Left lobe of liver (tissue), 2 donors: Measurements from ENCODE around the gene TRIB2. TPM values are rescaled to one million over a fixed set of nuclear protein-coding genes. Genes with fewer than 3 reads are reported as not detected.

ENCODE experiments used
- ATAC-seq: fragments of 200-7000 bp; cut with Tn5 transposase; one replicate; pipeline ENCODE4 v1.9.1; 2020; ENCODE audit warnings: mild to moderate bottlenecking, moderate library complexity
- DNase-seq: peaks from one replicate; pipeline ENCODE4 v3.0.0-alpha.2; 2020; ENCODE audit warnings: low spot score
- total RNA-seq: library from RNA; stranded (reverse); gene quantifications from one replicate; pipeline ENCODE4 v1.2.1, GENCODE V29; 2021
- donor health status: DM: no; HTN: no; CAD: no; lungs with moderate emphysema.
- donor health status: DM: no; HTN: yes; CAD: no.

Gene TRIB2
- total RNA-seq, 1 donor from 2014 or later: 13.8 TPM

- no peak for ATAC-seq
- DNase-seq: no peak
Observed at GRCh38 chr2:12719400-12720277, 2.9 kb downstream of the TRIB2 start.

GRCh38 chr2:12720278-12720620, 3.5 kb downstream of the TRIB2 start:
- no peak for DNase-seq
- no peak for ATAC-seq

GRCh38 chr2:12720754-12721378, 4.1 kb downstream of the TRIB2 start:
- DNase-seq (no peak), ATAC-seq (no peak)

- DNase-seq: no peak
Observed at GRCh38 chr2:12721566-12722446, 5.1 kb downstream of the TRIB2 start.

GRCh38 chr2:12722447-12723316, 5.9 kb downstream of the TRIB2 start:
- DNase-seq (no peak), ATAC-seq (no peak)

More at GRCh38 chr2:12721566-12722446, 5.1 kb downstream of the TRIB2 start:
- no peak for ATAC-seq

GRCh38 chr2:12723736-12724463, 7.2 kb downstream of the TRIB2 start:
- no peak for ATAC-seq
- no peak for DNase-seq

- DNase-seq: peak; percentile 76
- ATAC-seq: peak; percentile 91
Observed at GRCh38 chr2:12725233-12726187, 8.8 kb downstream of the TRIB2 start.

GRCh38 chr2:12726271-12726670, 9.5 kb downstream of the TRIB2 start:
- no peak for DNase-seq
- ATAC-seq: no peak

GRCh38 chr2:12727065-12727464, 10.3 kb downstream of the TRIB2 start:
- DNase-seq (no peak), ATAC-seq (no peak)

GRCh38 chr2:12727641-12728040, 10.9 kb downstream of the TRIB2 start:
- ATAC-seq: no peak
- DNase-seq: no peak

- no peak for ATAC-seq
- DNase-seq: no peak
Observed at GRCh38 chr2:12728221-12728777, 11.6 kb downstream of the TRIB2 start.

DNA sequence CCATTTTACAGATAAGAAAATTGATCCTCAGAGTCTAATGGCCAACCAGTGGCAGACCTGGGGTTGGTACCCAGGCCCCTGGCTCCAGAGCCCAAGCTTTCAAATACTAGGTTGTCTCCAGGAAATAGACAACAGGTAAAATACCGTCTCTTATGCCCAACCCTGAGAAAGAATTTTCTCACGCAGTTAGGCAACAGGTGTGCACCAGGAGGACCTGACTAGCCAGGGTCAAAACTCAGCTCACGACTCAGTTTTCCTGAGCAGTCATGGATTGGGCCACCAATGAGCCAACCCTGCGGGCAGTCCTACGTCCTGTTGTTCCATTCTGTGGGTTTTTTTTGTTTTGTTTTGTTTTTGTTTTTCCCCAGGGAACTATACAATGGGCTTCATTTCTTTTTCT, 13.5 kb downstream of the TRIB2 start:
- DNase-seq (no peak), ATAC-seq (no peak)

- no peak for DNase-seq
- ATAC-seq: no peak
Observed at GRCh38 chr2:12731701-12732280, 15.1 kb downstream of the TRIB2 start.

DNA sequence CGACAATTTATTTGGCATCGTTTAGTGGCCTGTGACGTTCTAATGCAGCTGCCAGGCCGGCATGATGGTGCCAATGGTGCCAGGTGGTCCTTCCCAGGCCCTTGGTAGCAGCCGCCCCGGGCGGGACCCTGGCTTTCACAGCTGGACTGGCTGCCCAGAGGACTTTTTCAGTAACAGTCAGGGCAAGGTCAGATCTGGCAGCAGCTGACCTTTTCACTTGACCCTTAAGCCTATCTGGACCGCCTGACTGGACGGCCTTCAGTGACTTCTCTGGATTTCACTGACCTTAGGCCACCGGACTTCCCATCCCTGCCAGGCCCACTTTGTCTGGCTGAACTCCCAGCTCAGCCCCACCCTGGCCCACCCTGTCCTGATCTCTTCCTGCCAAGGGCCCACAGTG, 15.9 kb downstream of the TRIB2 start:
- ATAC-seq (peak; percentile 80), DNase-seq (peak; percentile 76)

DNA sequence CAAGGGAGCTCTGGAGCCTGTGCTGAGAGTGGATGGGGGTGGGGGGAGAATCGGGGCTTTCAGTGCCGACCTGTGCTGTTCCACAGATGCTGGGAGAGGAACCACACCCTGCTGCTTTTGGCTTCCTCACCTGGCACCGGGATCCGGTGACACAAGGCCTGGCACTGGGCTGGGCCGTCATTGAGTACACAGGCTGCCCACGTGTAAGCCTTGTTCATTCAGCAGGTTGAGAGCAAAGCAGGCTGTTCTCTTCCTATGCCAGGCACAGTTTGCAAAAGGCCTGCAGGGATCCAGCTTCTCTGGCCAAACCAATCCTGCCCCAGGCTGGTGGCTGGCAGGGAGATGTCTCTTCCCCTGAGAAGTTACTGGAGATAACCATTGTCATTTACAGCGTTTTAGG, 17.1 kb downstream of the TRIB2 start:
- peak; percentile 89 for DNase-seq
- ATAC-seq: peak; percentile 86

DNA sequence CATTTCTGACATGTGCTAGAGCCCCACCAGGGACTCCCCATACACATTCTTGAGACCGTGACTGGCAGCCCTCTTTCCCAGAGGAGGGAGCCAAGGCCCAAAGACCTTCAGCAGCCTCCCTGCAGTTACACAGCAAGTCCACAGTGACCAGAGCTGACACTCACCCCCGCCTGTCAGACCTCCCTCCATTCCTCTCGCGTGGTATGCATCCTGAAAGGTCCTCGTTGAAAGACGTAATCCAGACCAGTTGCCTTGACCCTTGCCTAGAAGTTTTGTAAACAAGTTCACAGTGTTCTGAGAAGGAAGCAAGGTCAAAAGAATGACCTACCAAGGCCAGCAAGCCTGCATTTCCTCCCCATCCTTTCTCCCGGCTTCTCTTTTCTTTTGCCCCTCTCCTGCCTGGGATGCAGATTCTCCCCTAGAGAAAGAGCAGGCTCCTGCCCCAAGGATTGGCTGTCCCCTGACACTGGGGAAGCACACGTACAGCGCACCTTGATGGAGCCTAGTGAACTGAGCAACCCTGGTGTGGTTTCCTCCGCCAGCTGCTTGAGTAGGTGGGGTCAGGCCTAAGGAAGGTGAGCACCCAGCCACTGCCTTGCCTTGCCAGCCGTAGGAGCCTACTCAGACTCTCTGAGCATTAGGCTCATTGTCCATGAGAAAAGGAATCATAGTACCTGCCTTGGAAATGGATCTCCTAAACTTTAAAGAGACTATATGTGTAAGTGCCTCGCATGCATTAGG, 18.3 kb downstream of the TRIB2 start:
- DNase-seq (no peak), ATAC-seq (peak; percentile 19)

- no peak for DNase-seq
- ATAC-seq: no peak
Observed at GRCh38 chr2:12737297-12737696, 20.6 kb downstream of the TRIB2 start.
